Keratinocyte (primary cell): Measurements from ENCODE around the gene NEK6. TPM values are rescaled to one million over a fixed set of nuclear protein-coding genes. Genes with fewer than 3 reads are reported as not detected.

Experiments
- DNase-seq: peaks from one replicate; pipeline ENCODE4 v3.0.0-alpha.2; 2011; ENCODE audit warnings: low read depth, missing footprints, low spot score
- FAIRE-seq: peaks from 2 replicates; lab custom pipeline; 2011; peaks lifted over from hg19 to GRCh38; lab: Jason Lieb, UNC
- H2AFZ ChIP-seq: 2 replicates; pipeline ENCODE4 v1.6.0; 2012; ENCODE audit warnings: low read length, control low read depth, inconsistent platforms; ENCODE audit not compliant: control insufficient read depth
- H3K27ac ChIP-seq: 2 replicates; pipeline ENCODE4 v1.5.1; 2011; ENCODE audit warnings: low read length; ENCODE audit not compliant: control insufficient read depth, insufficient read depth
- H3K27me3 ChIP-seq: 3 replicates; pipeline ENCODE4 v1.6.0; 2011; ENCODE audit warnings: low read length; ENCODE audit not compliant: control insufficient read depth, insufficient read depth; ENCODE audit errors: extremely low read depth
- H3K36me3 ChIP-seq, 2 experiments: 2 replicates in 1 of 2; 3 replicates in 1 of 2; pipeline ENCODE4 v1.5.1; 2011; ENCODE audit warnings: low read length in 2 of 2, mild to moderate bottlenecking in 1 of 2; ENCODE audit not compliant: control insufficient read depth in 2 of 2, insufficient read depth in 2 of 2; ENCODE audit errors: extremely low read depth in 1 of 2
- H3K4me1 ChIP-seq: 3 replicates; pipeline ENCODE4 v1.5.1; 2011; ENCODE audit warnings: low read length; ENCODE audit not compliant: control insufficient read depth, insufficient read depth; ENCODE audit errors: extremely low read depth
- H3K4me2 ChIP-seq: 3 replicates; pipeline ENCODE4 v1.6.0; 2011; ENCODE audit warnings: low read depth, low read length; ENCODE audit not compliant: control insufficient read depth, insufficient read depth; ENCODE audit errors: extremely low read depth
- H3K4me3 ChIP-seq, 3 experiments: fragments of 200-600 bp in 1 of 3; sonication (generic) in 1 of 3; 2 replicates in 2 of 3; 3 replicates in 1 of 3; pipeline ENCODE4 v1.5.1; 2011 to 2016; ENCODE audit warnings: low read length in 3 of 3, mild to moderate bottlenecking in 3 of 3, control low read depth in 2 of 3, inconsistent platforms in 1 of 3, low read depth in 1 of 3, mixed read lengths in 1 of 3, mixed run types in 1 of 3, moderate library complexity in 1 of 3; ENCODE audit not compliant: control insufficient read depth in 2 of 3, insufficient read depth in 2 of 3; ENCODE audit errors: extremely low read depth in 1 of 3
- H3K79me2 ChIP-seq: 2 replicates; pipeline ENCODE4 v1.6.0; 2012; ENCODE audit warnings: low read length; ENCODE audit not compliant: control insufficient read depth, insufficient read depth
- H3K9ac ChIP-seq: 3 replicates; pipeline ENCODE4 v1.6.0; 2011; ENCODE audit warnings: low read length; ENCODE audit not compliant: control insufficient read depth, insufficient read depth; ENCODE audit errors: extremely low read depth
- H3K9me1 ChIP-seq: 3 replicates; pipeline ENCODE4 v1.6.0; 2011; ENCODE audit warnings: low read length; ENCODE audit not compliant: control insufficient read depth, insufficient read depth; ENCODE audit errors: extremely low read depth
- H3K9me3 ChIP-seq: 2 replicates; pipeline ENCODE4 v1.5.1; 2012; ENCODE audit warnings: low read depth, low read length; ENCODE audit not compliant: control insufficient read depth
- H4K20me1 ChIP-seq: 3 replicates; pipeline ENCODE4 v1.6.0; 2011; ENCODE audit warnings: low read length; ENCODE audit not compliant: control insufficient read depth, insufficient read depth; ENCODE audit errors: extremely low read depth
- EZH2 ChIP-seq: IDR thresholded peaks from one replicate; pipeline ENCODE4 v1.6.1; 2012; ENCODE audit warnings: inconsistent platforms, mild to moderate bottlenecking, low read length, moderate library complexity
- dilution Hi-C: fragments of 300-500 bp; cut with MboI; formaldehyde crosslinking; loops from one replicate; pipeline ENCODE4 v1.7.0; 2020; ENCODE audit warnings: low sequenced_read_pairs; ENCODE audit not compliant: extremely low pct_ligation_motif_present
- polyA plus RNA-seq, 5 experiments: library from polyadenylated mRNA; depleted of rRNA in 3 of 5; stranded (reverse) in 3 of 5; stranded (forward) in 1 of 5; unstranded in 1 of 5; fragments of >200 nt; gene quantifications; 1 replicate in 1 of 5; 2 replicates in 3 of 5; 3 replicates in 1 of 5; pipeline versions ENCODE4 v1.2.1 to v1.2.3, GENCODE V29; 2011 to 2012; ENCODE audit warnings: missing spikeins in 2 of 5, low read depth in 1 of 5, low replicate concordance in 1 of 5
- TF ChIP-seq, protein P1 (sequence below), 3 experiments: IDR thresholded peaks in 1 of 3; conservative IDR thresholded peaks in 1 of 3; optimal IDR thresholded peaks in 1 of 3; 2 replicates in 2 of 3; 3 replicates in 1 of 3; pipeline versions ENCODE3 to v1.5.1; 2011; ENCODE audit warnings: low read length in 3 of 3, mild to moderate bottlenecking in 3 of 3, moderate library complexity in 2 of 3, control low read depth in 1 of 3, inconsistent platforms in 1 of 3; ENCODE audit not compliant: insufficient read depth in 2 of 3; ENCODE audit errors: extremely low read depth in 1 of 3

Gene NEK6
- polyA plus RNA-seq, 1 donor (not counting 4 experiments of a cell fraction or from before 2014, with no cell fraction given): 56.4 TPM

DNA sequence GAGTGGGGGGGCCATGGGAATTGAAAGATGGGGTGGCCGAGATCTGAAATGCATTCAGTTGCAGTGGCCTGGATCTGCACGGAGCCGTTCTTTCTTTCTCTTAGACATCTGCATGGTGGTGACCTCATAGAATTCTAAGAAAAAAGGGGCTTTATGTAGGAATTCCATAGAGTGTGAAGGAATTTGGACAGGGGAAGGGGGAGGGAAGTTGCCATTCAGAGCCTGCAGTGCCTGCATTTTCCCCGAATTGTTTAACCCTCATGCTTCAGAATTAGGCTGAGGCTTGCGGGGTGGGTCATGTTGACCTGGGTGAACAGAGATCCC is 4.9 kb downstream of the NEK6 start:
- H3K9me1 ChIP-seq: peaks cover 11% of the 10 kb centered on the region
- DNase-seq (no peak), FAIRE-seq (no peak)
- dilution Hi-C loops: no loop called here
- H3K4me2 ChIP-seq: no peak overlapping the region
- no peak overlapping the region for H3K4me3 ChIP-seq
- peaks cover 12% of the 10 kb centered on the region for H4K20me1 ChIP-seq
- no peak overlapping the region for H3K9ac ChIP-seq
- TF ChIP-seq EZH2: no peak
- TF ChIP-seq, protein P1, sequence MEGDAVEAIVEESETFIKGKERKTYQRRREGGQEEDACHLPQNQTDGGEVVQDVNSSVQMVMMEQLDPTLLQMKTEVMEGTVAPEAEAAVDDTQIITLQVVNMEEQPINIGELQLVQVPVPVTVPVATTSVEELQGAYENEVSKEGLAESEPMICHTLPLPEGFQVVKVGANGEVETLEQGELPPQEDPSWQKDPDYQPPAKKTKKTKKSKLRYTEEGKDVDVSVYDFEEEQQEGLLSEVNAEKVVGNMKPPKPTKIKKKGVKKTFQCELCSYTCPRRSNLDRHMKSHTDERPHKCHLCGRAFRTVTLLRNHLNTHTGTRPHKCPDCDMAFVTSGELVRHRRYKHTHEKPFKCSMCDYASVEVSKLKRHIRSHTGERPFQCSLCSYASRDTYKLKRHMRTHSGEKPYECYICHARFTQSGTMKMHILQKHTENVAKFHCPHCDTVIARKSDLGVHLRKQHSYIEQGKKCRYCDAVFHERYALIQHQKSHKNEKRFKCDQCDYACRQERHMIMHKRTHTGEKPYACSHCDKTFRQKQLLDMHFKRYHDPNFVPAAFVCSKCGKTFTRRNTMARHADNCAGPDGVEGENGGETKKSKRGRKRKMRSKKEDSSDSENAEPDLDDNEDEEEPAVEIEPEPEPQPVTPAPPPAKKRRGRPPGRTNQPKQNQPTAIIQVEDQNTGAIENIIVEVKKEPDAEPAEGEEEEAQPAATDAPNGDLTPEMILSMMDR (optimal IDR thresholded peaks at IDR 0.05 in 1 of 3, IDR thresholded peaks at IDR 0.05 in 1 of 3, conservative IDR thresholded peaks at IDR 0.05 in 1 of 3; ENCODE audit: extremely low read depth in 1 of 3, insufficient read depth in 2 of 3, low read length in 3 of 3): no peak
- peaks cover 82% of the 10 kb centered on the region for H3K79me2 ChIP-seq
- no peaks in the 10 kb centered on the region for H3K9me3 ChIP-seq
- H3K4me1 ChIP-seq: peaks cover 36% of the 10 kb centered on the region
- peaks cover 0 to 11% of the 10 kb centered on the region in 2 experiments for H3K36me3 ChIP-seq
- no peak overlapping the region for H3K27ac ChIP-seq
- no peaks in the 10 kb centered on the region for H3K27me3 ChIP-seq
- no peak overlapping the region for H2AFZ ChIP-seq

DNA sequence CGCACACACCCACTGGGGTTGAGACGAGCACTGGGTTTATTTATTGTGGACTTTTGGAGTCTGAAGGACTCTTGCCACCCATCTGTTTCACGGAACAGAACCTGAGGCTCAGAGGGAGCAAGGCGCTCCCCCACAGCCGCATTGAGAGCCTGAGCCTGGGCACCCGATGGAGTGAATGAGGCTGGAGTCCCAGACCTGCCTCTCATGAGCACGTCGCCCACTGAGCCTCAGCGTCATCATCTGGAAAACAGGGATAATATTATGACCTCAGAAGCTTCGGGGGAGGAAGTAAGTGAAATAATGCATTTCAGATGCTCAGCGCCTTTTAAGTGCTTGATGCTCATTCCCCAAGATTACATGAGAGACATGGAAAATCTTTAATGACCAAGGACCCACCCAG is 5.5 kb downstream of the NEK6 start:
- Histone ChIP-seq H3K36me3 (peaks cover 0 to 13% of the 10 kb centered on the region in 2 experiments), H3K9me3 (no peaks in the 10 kb centered on the region), H3K27ac (no peak overlapping the region), H4K20me1 (peaks cover 12% of the 10 kb centered on the region), H3K27me3 (no peaks in the 10 kb centered on the region), H3K4me1 (peaks cover 42% of the 10 kb centered on the region), H3K79me2 (peaks cover 87% of the 10 kb centered on the region), H3K4me3 (no peak overlapping the region), H3K9me1 (peaks cover 13% of the 10 kb centered on the region), H2AFZ (no peak overlapping the region), H3K9ac (no peak overlapping the region), H3K4me2 (no peak overlapping the region)
- dilution Hi-C loops: no loop called here
- TF ChIP-seq, protein P1 (optimal IDR thresholded peaks at IDR 0.05 in 1 of 3, IDR thresholded peaks at IDR 0.05 in 1 of 3, conservative IDR thresholded peaks at IDR 0.05 in 1 of 3; ENCODE audit: extremely low read depth in 1 of 3, insufficient read depth in 2 of 3, low read length in 3 of 3): no peak
- TF ChIP-seq EZH2: no peak
- DNase-seq: no peak
- FAIRE-seq: no peak
